ENCODE data around the gene TCF12. TPM values are rescaled to one million over a fixed set of nuclear protein-coding genes. Genes with fewer than 3 reads are reported as not detected.

The TCF12 gene
- total RNA-seq, 3 donors from 2014 or later (not counting 1 experiment from before 2014, with no cell fraction given): 84.1 to 111 (median 107) TPM

DNA sequence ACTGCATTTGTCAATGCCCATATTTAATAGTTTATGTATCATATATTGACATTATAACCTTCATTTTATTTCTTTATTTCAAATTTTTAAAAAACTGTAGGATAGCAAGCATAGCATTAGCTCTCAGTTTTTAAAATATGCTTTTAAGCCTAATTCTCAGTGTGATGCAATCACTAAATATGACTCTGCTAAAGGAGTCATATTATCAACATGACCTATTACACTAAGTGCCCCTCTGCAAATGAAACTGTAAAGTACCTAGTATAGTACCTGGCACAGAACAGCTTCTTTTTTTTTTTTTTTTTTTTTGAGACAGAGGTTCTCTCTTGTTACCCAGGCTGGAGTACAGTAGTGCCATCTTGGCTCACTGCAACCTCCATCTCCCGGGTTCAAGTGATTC, 278.4 kb downstream of the TCF12 start:
- no peaks in the 10 kb centered on the region for H3K4me1 ChIP-seq (ENCODE audit: control insufficient read depth, insufficient read depth, low read length)
- H3K4me1 Mint-ChIP-seq: peaks cover 11 to 12% of the 10 kb centered on the region in 2 donors
- H3K4me3 ChIP-seq (ENCODE audit: low read length): no peak overlapping the region
- intact Hi-C loops (cut with micrococcal nuclease): no loop called here
- H3K9me3 Mint-ChIP-seq: no peaks in the 10 kb centered on the region
- TF ChIP-seq, protein P1, sequence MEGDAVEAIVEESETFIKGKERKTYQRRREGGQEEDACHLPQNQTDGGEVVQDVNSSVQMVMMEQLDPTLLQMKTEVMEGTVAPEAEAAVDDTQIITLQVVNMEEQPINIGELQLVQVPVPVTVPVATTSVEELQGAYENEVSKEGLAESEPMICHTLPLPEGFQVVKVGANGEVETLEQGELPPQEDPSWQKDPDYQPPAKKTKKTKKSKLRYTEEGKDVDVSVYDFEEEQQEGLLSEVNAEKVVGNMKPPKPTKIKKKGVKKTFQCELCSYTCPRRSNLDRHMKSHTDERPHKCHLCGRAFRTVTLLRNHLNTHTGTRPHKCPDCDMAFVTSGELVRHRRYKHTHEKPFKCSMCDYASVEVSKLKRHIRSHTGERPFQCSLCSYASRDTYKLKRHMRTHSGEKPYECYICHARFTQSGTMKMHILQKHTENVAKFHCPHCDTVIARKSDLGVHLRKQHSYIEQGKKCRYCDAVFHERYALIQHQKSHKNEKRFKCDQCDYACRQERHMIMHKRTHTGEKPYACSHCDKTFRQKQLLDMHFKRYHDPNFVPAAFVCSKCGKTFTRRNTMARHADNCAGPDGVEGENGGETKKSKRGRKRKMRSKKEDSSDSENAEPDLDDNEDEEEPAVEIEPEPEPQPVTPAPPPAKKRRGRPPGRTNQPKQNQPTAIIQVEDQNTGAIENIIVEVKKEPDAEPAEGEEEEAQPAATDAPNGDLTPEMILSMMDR (IDR thresholded peaks at IDR 0.05): no peak
- no peak for ATAC-seq
- H3K36me3 Mint-ChIP-seq: no peaks in the 10 kb centered on the region
- no peaks in the 10 kb centered on the region for H3K27me3 ChIP-seq (ENCODE audit: control insufficient read depth, insufficient read depth, low read length)
- H3K9me3 ChIP-seq (ENCODE audit: control insufficient read depth, insufficient read depth, low read length): no peaks in the 10 kb centered on the region
- WGBS (ENCODE audit: insufficient coverage): 100% methylated on average over 1 of the region's 1 CpG
- H3K27ac Mint-ChIP-seq: no peak overlapping the region
- no peak overlapping the region for H3K4me3 Mint-ChIP-seq
- H3K27me3 Mint-ChIP-seq (ENCODE audit: low read depth in 2 of 2): no peaks in the 10 kb centered on the region
- H3K27ac ChIP-seq (ENCODE audit: low read length): no peak overlapping the region
- H3K36me3 ChIP-seq (ENCODE audit: control insufficient read depth, insufficient read depth, low read length): peaks cover 11% of the 10 kb centered on the region
- DNase-seq: no peak

DNA sequence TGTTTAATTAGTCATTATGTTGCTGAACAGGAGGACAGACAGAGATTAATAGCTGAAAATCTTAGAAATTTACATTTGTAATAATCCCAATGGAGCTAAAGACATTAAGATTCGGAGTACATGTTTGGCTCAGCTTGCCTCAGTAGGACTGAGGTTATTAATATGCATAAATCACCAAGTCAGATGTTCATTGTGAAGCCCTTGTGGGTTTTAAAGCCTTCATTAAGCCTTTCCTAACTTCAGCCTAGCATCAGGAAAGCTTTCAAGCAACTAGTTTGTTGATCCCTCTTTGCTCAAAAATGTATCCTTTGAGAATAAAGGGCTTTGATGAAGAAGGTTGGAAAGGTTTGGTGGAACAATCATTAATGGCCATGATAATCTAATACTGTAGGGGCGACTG, 279.7 kb downstream of the TCF12 start:
- intact Hi-C loops (cut with micrococcal nuclease): no loop called here
- ATAC-seq: no peak
- Mint-ChIP-seq H3K27me3 (ENCODE audit: low read depth in 2 of 2) (no peaks in the 10 kb centered on the region), H3K4me3 (no peak overlapping the region), H3K9me3 (no peaks in the 10 kb centered on the region), H3K4me1 (peaks cover 11 to 12% of the 10 kb centered on the region in 2 donors), H3K36me3 (no peaks in the 10 kb centered on the region), H3K27ac (no peak overlapping the region)
- no peak overlapping the region for H3K27ac ChIP-seq (ENCODE audit: low read length)
- DNase-seq: no peak
- H3K36me3 ChIP-seq (ENCODE audit: control insufficient read depth, insufficient read depth, low read length): peaks cover 5% of the 10 kb centered on the region
- no peaks in the 10 kb centered on the region for H3K9me3 ChIP-seq (ENCODE audit: control insufficient read depth, insufficient read depth, low read length)
- H3K4me3 ChIP-seq (ENCODE audit: low read length): no peak overlapping the region
- TF ChIP-seq, protein P1 (IDR thresholded peaks at IDR 0.05): no peak
- WGBS (ENCODE audit: insufficient coverage): 89% methylated on average over 1 of the region's 2 CpGs
- no peaks in the 10 kb centered on the region for H3K4me1 ChIP-seq (ENCODE audit: control insufficient read depth, insufficient read depth, low read length)
- H3K27me3 ChIP-seq (ENCODE audit: control insufficient read depth, insufficient read depth, low read length): no peaks in the 10 kb centered on the region

DNA sequence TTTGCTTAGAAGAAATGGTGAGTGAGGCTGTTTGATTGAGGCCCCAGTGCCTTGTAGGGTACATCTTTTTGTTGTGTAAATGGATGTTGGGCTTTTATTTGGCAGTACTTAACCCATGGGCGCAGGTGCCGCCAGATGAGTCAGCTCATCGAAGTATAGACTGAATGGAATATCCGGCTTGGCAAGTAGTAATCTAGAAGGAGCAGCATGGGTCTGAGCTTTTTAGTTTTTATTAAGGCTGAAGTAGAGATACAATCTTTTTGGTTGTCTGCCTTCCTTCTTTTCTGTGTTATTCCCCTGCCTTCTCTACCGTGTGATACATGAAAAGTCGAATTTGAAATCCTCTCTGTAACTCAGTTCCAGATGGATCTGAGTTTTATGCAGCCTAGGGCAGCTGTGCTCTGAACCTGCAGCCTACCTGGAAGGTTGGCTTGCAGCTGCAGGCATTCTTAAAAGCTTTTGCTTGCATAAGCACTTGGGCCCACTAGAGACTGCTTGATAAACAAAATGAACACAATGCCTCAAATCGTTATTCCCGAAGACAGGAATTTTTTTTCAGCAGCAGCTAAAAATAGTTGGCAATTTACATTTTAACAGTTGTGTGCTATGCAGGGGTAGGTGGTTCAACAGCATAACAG, 280.3 kb downstream of the TCF12 start:
- intact Hi-C loops (cut with micrococcal nuclease): no loop called here
- H3K27ac Mint-ChIP-seq: no peak overlapping the region
- WGBS (ENCODE audit: insufficient coverage): 87% methylated on average over 8 of the region's 8 CpGs

More for the DNA sequence above, 280.3 kb downstream of the TCF12 start:
- DNase-seq: no peak
- no peak overlapping the region for H3K4me3 Mint-ChIP-seq
- H3K4me1 Mint-ChIP-seq: peaks cover 11 to 12% of the 10 kb centered on the region in 2 donors
- ATAC-seq: no peak
- Histone ChIP-seq H3K4me3 (ENCODE audit: low read length) (no peak overlapping the region), H3K9me3 (ENCODE audit: control insufficient read depth, insufficient read depth, low read length) (no peaks in the 10 kb centered on the region), H3K4me1 (ENCODE audit: control insufficient read depth, insufficient read depth, low read length) (no peaks in the 10 kb centered on the region), H3K36me3 (ENCODE audit: control insufficient read depth, insufficient read depth, low read length) (no peaks in the 10 kb centered on the region), H3K27me3 (ENCODE audit: control insufficient read depth, insufficient read depth, low read length) (no peaks in the 10 kb centered on the region), H3K27ac (ENCODE audit: low read length) (no peak overlapping the region)
- no peaks in the 10 kb centered on the region for H3K27me3 Mint-ChIP-seq (ENCODE audit: low read depth in 2 of 2)
- H3K36me3 Mint-ChIP-seq: no peaks in the 10 kb centered on the region
- H3K9me3 Mint-ChIP-seq: no peaks in the 10 kb centered on the region
- TF ChIP-seq, protein P1 (IDR thresholded peaks at IDR 0.05): no peak
